RWPE2 (cell line): Measurements from ENCODE around the gene HIVEP3.
A peak's percentile ranks its signal among the peaks of the same experiment; 100 is the strongest.

ENCODE experiments used
- ATAC-seq: fragments of 200-7000 bp; cut with Tn5 transposase; 3 replicates; pipeline ENCODE4 v1.9.1; 2021; ENCODE audit warnings: low read depth
- DNase-seq: peaks from one replicate; pipeline ENCODE4 v3.0.0-alpha.2; 2020; ENCODE audit warnings: low spot score
- H3K27ac ChIP-seq: fragments of 450-650 bp; 2 replicates; pipeline ENCODE4 v1.5.1; 2017; ENCODE audit warnings: mild to moderate bottlenecking; ENCODE audit not compliant: poor library complexity, severe bottlenecking
- H3K27me3 ChIP-seq: fragments of 250-450 bp; sonication (Bioruptor Pico); 2 replicates; pipeline ENCODE4 v1.5.1; 2021; ENCODE audit warnings: mild to moderate bottlenecking, moderate library complexity; ENCODE audit not compliant: insufficient read depth, poor library complexity, severe bottlenecking
- H3K36me3 ChIP-seq: fragments of 250-450 bp; sonication (Bioruptor Pico); 2 replicates; pipeline ENCODE4 v1.5.1; 2020; ENCODE audit warnings: low read depth, mild to moderate bottlenecking, moderate library complexity
- H3K4me1 ChIP-seq: fragments of 250-450 bp; sonication (Bioruptor Pico); 2 replicates; pipeline ENCODE4 v1.5.1; 2021; ENCODE audit warnings: mild to moderate bottlenecking, moderate library complexity; ENCODE audit not compliant: insufficient read depth, poor library complexity, severe bottlenecking
- H3K4me3 ChIP-seq: fragments of 250-450 bp; sonication (Bioruptor Pico); 2 replicates; pipeline ENCODE4 v1.5.1; 2021; ENCODE audit warnings: mild to moderate bottlenecking, moderate library complexity; ENCODE audit not compliant: severe bottlenecking
- H3K9me3 ChIP-seq: fragments of 250-450 bp; sonication (Bioruptor Pico); 2 replicates; pipeline ENCODE4 v1.5.1; 2021; ENCODE audit warnings: mild to moderate bottlenecking, moderate library complexity; ENCODE audit not compliant: severe bottlenecking
- TF ChIP-seq, protein P1 (sequence below): fragments of 450-650 bp; IDR thresholded peaks from one replicate; pipeline ENCODE4 v1.5.1; 2017; ENCODE audit warnings: mild to moderate bottlenecking, moderate library complexity; ENCODE audit not compliant: poor library complexity, severe bottlenecking

HIVEP3 gene

DNA sequence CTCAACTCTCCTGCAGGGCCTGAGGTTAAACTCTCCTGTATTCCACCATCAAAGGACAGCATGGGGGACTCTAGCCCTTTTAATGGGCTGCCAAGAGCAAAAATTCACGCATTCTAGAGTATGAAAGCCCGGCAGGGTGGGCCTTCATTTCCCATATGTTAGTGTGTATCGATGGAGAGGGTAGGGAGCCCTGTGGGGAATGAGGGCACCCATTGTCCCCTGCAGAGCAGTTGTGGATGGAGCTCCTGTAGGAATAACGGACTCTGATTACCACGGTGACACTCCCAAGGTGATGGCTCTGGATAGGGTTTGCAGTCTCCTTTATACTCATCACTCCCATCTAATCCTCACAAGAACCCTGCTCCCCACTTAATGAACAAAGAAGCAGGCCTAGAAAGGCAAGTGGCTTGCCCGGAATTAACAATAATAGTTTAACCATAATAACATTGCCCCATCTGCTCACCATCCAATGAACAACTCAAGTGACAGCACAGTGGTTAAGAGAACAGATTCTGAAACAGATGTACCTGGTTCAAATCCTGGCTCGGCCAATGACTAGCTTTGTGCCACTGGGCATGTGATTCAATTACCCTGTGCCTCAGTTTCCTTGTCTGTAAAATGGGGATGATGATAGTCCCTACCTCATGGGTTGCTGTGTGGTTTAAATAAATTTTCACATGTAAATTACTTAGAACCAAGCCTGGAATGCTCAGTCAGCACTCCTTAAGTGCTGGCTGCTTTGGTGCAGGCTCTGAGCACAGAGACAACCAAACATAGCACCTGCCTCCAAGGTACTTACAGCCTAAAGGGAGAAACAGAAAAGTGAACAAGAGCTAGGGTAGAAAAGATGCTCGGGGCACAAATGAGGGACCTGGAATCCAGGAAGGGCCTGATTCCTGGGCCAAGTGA lies 29.0 kb downstream of the HIVEP3 start:
- ATAC-seq (no peak), DNase-seq (no peak)
- H3K36me3 ChIP-seq = no peaks in the 10 kb centered on the region
- H3K27ac ChIP-seq = peak overlapping the region; percentile 90
- no peaks in the 10 kb centered on the region for H3K9me3 ChIP-seq
- TF ChIP-seq, protein P1, sequence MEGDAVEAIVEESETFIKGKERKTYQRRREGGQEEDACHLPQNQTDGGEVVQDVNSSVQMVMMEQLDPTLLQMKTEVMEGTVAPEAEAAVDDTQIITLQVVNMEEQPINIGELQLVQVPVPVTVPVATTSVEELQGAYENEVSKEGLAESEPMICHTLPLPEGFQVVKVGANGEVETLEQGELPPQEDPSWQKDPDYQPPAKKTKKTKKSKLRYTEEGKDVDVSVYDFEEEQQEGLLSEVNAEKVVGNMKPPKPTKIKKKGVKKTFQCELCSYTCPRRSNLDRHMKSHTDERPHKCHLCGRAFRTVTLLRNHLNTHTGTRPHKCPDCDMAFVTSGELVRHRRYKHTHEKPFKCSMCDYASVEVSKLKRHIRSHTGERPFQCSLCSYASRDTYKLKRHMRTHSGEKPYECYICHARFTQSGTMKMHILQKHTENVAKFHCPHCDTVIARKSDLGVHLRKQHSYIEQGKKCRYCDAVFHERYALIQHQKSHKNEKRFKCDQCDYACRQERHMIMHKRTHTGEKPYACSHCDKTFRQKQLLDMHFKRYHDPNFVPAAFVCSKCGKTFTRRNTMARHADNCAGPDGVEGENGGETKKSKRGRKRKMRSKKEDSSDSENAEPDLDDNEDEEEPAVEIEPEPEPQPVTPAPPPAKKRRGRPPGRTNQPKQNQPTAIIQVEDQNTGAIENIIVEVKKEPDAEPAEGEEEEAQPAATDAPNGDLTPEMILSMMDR = no peak
- H3K27me3 ChIP-seq = no peaks in the 10 kb centered on the region
- H3K4me1 ChIP-seq = peaks cover 17% of the 10 kb centered on the region
- H3K4me3 ChIP-seq = no peak overlapping the region

DNA sequence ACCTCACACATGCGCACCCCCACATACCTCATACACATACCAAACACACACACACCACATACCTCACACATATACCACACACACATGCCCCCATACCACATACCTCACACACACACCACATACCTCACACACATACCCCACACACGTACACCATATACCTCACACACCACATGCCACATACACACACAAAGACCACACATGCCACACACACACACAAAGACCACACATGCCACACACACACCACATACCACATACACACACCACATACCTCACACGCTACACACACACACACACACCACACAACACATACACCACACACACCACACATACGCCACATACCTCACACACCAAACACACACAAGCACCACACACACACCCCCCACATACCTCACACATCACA lies 30.0 kb downstream of the HIVEP3 start:
- Histone ChIP-seq H3K27me3 (no peaks in the 10 kb centered on the region), H3K4me3 (no peak overlapping the region), H3K9me3 (no peaks in the 10 kb centered on the region), H3K4me1 (peaks cover 17% of the 10 kb centered on the region), H3K36me3 (no peaks in the 10 kb centered on the region), H3K27ac (no peak overlapping the region)
- DNase-seq = no peak
- ATAC-seq = no peak
- TF ChIP-seq, protein P1 = no peak

DNA sequence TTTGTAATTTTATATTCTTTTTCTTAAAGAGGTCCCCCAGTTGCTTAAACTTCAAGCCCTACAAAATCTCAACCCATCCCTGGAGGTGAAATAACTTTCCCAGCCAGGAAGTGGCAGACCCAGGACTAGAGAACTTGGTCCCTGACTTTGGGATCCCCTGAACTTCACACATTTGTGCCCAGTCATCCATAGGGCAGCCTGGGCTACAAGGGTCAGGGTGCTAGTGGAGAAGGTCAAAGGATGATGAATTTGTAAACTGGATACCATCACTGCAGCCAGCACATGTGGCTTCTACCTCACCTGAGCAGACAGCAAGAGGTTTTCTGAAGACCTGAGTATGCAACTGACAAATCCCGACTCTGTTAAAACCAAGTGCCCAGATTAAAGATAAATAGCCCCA lies 31.4 kb downstream of the HIVEP3 start:
- Histone ChIP-seq H3K27ac (no peak overlapping the region), H3K4me3 (no peak overlapping the region), H3K4me1 (peaks cover 16% of the 10 kb centered on the region), H3K36me3 (no peaks in the 10 kb centered on the region), H3K9me3 (no peaks in the 10 kb centered on the region), H3K27me3 (no peaks in the 10 kb centered on the region)
- ATAC-seq = no peak
- DNase-seq = no peak
- TF ChIP-seq, protein P1 = no peak

DNA sequence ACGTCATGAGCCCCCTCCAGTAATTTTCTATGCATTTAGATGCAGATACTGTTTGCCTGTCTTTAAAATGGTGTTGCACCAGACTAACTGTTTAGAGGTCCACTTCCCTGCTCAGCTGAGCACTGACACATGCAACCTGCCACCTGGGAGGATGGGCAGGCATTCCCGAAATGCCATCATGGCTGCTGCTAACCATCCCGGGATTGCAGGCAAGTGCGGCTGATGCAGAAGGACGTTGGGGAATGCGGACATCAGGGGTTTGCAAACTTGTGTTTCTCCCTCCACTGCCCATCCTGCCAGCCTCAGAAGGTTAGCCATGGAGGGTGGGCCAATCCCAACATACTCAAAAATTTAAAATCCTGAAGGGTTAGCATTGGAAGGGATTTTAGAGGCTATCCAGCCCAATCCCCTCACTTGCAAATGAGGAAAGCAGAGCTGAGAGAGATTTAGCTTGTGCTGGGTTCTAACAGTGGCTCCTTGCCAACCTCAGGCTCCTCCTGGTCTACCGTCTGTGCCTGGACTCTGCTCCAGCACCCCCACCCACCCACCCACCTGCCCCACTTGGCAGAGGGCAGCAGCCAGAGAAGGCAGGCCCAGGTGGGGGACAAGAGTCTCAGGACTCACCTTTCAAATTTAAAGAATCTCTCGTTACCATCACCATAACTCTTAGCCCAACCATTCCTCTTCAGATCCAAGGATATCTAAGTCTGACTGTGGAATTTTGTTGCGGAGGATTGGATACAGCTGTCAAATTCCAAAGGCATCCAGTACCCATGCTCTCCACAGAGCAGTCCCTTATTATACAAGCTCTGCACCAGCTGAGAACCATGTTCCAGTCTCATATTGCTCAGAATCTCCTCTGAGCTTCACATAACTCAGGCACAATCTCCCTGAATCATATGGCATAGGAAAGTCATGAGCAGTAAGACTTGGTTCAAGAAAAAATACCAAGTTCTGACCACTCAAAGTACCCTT lies 34.2 kb downstream of the HIVEP3 start:
- Histone ChIP-seq H3K27me3 (no peaks in the 10 kb centered on the region), H3K9me3 (no peaks in the 10 kb centered on the region), H3K36me3 (no peaks in the 10 kb centered on the region), H3K4me1 (no peaks in the 10 kb centered on the region), H3K27ac (no peak overlapping the region), H3K4me3 (no peak overlapping the region)
- ATAC-seq (no peak), DNase-seq (no peak)
- TF ChIP-seq, protein P1 = no peak
